HS-5 (cell line): ENCODE results near the gene UCKL1.
"Not testable (repeated sequence)": the region's sequence is repeated elsewhere in the genome, so short reads cannot be mapped to it uniquely, and the experiment has no call there.

Experiments used
- DNase-seq: peaks from one replicate; pipeline ENCODE4 v3.0.0-alpha.2; 2012; ENCODE audit warnings: low read depth

UCKL1 gene

DNA sequence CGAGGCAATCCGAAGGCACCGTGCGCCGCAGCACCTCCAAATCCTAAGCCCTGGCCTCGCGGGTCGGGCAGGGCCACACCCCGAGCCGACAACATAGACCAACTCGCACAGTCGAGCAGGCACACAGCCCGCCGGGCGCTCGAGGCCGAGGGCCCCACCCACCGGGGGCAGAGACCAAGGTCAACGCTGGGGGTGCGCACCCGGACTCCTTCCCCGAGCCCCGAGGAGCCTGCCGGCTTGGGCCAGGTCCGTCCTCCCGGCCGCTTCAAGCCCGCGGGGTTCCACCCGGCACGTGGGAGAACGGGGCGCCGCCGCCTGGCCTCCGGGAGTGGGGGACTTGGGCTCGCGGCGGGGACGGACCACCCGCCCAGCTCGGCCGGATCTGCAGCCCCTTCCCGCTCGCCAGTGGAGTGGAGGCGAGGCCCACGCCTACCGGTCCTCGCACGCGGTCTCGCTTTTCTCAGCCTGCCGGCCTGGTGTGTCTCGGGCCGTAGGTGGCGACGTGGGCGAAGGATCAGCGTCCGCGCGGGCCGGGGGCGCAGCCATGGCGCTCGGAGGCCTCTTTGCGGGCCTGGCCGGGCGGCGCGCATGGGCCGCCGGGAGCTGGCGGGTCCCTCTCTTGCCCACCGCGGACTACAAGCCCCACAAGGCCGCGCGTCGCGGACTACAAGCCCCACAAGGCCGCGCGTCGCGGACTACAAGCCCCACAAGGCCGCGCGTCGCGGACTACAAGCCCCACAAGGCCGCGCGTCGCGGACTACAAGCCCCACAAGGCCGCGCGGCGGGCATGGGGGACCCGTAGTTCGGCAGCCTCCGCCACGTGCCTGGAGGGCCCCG lies at the start of gene UCKL1:
UCKL1 (minus strand) TSS at position 590 of the 837 bp plus-strand sequence; CDS start at position 546, 44 bp downstream.
- DNase-seq = no peak

DNA sequence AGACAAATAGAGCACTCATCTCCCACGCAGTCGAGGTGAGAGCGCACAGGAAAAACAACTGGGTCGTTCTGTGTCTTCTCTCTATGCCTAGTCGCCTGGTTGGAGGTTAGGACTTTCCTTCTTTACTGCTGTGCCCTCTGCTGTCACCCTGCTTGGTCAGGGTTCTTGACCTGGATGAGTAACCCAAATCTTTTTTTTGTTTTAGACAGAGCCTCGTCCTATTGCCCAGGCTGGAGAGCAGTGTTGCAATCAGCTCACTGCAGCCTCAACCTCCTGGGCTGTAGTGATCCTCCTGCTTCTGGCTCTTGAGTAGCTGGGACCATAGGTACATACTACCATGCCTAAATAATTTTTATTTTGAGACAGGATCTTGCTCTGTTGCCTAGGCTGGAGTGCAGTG lies 49.2 kb upstream of the UCKL1 start:
- DNase-seq = no peak

DNA sequence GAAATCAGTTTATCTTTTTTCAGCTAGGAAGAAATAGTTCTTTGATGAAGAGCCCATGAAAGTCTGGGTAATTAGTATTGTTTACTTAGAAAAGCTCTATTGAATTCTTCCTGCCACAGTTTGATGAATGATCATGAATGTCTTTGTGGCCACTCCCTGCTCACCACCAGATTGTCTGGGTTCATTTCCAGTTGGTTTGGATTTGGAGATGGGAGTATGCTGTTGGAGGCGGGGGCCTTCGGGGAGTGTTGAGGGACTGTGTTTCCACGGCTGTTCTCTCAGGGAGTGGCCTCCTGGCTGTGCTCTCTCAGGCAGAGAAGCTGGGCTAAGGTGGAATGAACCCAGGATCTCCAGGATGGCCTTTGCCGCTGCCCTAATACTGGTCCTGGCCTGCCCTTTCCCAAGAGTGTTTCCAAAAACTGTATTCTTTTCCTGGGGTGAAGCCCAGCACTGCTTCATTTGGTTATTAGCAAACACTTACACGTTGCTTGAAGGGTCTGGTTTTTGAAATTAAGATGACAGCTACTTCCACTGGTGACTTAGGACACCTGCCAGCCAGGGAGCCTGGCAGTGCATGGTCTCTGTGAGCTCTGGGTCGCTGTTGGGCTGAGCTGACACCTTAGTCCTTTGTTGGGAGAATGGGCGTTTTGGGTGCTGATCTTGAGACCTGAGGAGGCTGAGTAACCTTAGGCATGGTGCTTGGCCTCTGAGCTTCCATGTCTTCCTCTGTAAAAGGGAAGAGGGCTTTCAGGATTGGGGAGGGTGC lies 47.9 kb upstream of the UCKL1 start:
- no peak for DNase-seq

DNA sequence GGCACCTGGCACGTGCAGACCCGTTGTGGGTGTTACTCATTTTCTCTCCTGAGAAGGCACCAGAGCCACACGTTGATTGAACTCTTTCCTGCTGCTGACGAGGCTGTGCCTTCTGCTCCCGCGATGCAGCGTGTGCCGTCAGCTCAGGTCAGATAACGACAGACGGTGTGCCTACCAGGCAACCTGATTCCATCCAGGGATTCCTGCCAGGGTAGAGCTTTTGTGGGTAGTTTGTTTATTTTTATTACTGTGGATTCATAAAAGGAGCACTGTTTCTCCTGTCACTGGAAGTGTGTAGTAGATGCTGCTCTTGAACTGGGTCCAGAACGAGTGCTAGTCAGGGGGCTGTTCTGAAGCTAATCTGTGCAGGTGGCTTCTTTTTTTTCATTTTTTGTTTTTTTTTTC lies 45.4 kb upstream of the UCKL1 start:
- DNase-seq = no peak

DNA sequence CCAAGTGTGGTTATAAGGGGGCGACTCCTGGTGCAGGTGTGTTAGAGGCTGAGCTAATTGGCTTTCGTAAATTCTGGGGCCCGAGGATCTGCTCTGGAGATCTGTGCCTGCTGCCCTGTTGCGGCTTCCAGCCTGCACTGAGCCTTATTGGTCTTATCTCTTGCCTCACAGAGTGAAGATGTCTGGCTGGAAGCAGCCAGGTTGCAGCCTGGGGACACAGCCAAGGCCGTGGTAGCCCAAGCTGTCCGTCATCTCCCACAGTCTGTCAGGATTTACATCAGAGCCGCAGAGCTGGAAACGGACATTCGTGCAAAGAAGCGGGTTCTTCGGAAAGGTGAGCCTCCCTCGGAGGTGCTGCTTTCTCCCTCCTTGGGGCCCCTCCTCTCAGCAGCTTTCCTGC lies 44.7 kb upstream of the UCKL1 start:
- DNase-seq = no peak

DNA sequence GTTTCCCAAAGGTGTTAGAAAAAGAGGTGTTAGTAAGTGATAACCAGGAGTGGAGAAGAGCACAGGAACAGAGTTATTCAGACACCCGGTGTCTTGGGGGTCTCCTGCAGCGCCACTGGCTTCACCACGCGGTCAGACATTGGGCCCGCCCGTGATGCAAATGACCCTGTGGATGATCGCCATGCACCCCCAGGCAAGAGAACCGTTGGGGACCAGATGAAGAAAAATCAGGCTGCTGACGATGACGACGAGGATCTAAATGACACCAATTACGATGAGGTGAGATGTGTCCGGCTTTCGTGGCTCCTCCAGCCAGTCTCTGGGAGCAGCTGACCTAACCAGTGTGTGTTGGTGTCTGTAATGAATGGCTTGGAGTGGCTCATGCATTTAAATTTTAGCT lies 26.7 kb upstream of the UCKL1 start:
- DNase-seq = no peak

DNA sequence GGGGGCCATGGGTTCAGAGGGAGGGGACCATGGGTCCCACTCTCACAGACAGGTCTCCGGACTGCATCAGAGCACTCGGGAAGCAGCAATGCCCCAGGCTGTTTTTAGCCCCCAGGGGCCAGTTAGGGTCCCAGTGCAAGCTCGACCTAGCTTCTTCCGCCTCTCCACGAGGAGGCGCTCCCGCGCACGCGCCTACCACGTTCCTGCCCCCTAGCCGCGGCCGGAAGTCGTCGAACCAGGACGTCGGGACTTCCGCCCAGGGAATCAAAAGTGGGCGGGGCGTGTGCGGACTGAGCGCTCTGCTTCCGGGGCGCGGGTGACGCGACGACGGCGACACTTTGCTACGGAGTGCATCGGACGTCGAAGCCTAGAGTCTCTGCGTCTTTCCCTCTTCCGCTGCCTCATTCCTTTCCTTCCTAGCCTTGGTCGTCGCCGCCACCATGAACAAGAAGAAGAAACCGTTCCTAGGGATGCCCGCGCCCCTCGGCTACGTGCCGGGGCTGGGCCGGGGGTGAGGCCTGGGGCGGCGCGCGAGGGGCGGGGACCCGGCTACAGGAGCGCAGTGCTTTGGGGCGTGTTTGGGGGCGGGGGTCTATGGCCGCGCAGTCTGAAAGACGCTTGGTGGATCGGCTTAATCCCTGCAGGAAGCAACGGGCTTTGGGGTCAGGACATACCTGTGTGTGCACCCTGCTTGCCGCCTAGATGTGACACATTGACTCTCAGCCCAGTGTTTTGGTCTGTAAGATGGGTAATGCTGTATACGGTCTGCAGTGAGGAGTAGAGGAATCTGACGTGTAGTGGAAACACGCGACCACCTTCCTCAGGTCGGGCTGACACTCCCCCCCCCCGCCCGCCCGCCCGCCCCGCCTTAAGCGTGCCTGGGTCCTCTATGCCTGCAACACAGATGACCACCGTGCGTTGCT lies 24.9 kb upstream of the UCKL1 start, which contains the start of gene PRPF6:
PRPF6 (plus strand) TSS at position 327 of the 923 bp plus-strand sequence; CDS start at position 441, 114 bp downstream.
- DNase-seq = peak; percentile 66

DNA sequence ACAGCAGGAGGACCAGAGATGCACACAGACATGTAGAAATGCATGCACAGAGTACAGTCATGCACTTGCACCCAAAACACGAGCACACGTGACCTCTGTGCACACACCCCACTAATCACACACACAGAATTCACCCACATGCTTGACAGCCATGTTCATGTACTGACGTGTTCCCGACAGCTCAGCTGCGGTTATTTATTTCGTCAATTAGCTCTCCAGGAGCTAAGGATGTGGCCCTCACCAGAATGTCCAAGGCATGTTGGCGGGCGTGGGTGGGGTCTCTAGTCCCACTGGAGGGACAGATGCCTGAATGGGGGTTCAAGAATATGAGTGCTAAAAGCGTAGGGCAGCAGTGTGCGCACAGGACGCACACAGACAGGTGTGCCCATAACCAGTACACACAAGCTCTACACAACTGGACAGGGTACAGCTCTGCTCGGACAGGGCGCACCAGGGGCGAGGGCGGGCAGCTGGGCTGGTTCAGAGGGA lies 24.1 kb upstream of the UCKL1 start:
- DNase-seq = no peak

DNA sequence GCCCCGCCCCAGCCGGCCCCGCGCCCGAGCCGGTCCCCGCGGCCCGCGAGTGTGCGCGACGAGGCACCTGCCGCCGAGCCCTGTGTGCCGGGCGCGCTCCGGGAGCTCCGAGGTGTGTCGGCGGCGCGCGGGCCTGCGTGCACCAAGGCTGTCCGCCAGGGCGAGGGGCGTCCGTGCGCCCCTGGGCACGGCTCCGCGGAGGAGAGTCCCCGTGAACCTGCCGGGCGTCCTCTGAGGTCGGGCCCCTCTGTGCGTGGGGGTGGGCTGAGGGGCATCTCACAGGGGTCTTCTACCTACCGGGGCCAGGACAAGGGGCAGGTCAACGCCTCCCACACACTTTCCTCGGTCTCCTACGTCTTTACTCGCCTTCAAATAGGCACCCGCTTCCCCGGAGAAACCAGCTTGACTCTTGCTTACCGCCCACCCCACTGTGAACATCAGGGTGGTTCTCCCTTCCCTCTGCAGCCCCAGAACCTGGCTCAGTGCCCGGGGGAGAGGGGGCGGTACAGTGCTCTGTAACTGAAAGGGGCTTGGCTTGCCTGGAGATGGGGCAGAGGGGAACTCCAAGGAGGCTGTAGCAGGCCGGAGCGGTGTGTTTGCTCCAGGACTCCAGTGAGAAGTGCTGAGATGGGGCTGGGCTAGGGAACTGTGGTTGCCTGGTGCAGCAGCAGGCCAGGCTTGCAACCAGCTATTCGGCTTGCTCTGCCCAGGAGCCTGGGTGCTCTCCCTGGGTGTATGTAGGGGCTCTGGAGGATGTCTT lies 23.5 kb upstream of the UCKL1 start, which contains the start of gene SAMD10:
SAMD10 (minus strand) TSS at position 86 of the 760 bp plus-strand sequence. CDS start 175 bp downstream, outside the sequence.
- DNase-seq = no peak

DNA sequence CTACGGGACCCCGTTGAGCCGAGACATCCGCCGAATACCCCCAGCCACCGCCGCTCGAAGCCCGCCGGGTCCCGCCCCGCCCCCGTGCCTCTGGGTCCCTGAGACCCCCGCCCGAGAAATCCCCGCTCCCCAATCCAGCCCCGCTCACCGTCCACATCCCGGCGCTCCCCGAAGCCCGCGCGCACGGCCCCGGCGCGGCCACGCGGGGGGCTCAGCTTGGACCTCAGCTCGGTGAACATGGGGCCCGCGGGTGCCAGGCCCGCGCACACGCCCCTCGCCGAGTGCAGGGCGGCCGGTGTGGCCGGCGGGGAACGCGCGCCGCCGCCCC lies 23.0 kb upstream of the UCKL1 start:
- no peak for DNase-seq

DNA sequence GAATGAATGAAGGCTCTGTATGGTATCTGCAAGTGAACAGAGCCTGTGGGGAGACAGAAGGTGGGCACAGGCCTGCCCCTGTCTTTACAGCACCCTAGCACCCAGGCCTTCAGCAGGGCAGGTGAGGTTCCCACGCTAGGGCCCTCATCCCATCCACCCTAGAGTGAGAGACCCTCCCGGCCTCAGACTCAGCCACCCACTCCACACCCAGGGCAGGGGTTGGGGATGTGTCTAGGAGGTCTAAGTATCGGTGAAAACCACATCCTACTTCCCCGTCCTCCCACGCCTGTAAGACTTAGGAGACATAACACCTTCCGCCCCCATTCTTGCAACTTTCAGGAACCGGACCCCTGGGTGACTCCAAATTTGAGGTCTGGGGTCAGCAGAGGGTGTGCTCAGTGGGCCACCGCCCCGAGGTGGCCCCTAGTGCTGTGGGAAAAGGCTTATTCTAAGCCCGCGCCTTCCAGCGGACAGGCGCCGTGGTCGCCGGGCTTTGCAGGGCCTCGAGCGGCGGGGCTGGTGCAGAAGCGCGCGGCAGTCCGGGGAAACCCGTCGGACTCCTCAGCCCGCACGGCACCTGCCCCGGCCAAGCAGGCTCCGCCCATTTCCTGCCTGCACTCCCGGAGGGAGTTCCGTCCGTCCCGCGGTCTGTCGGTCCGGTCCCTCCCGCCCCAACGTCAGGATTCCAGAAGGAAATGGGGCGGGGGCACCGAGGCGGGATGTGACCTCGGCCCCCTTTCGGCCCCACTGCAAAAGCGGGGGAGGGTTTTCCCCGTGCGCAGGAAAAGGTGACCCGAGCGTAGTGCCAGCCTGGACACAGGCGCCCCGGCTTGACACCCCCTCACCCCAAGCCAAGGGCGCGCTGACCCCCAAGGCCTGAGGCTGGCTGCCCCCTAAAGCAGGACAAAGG lies 22.4 kb upstream of the UCKL1 start:
- DNase-seq = no peak

DNA sequence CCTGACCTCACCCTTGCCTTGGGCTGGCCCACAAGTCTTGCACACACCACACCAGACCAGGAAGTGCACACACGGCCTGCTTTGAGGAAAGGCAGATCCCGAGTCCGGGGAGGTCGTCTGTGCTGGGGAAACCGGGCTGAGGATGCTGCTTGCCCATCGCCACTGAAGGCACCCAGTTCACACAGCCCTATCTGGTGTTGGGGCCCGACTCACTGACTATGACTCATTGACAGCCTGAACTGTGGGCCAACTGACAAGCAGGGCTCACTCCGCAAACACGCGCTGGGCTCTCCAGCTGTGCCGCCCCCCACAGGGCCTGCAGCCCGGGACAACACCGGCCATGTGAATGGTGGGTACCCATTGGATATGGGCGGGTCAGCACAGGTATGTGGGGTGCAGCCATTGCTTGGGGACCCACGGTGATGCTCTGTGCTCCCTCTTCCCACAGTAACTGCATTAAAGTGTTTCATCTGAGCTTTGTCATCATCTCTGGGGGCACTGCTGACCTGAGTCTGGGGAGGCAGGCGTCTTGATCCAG lies 21.6 kb upstream of the UCKL1 start:
- DNase-seq = no peak

DNA sequence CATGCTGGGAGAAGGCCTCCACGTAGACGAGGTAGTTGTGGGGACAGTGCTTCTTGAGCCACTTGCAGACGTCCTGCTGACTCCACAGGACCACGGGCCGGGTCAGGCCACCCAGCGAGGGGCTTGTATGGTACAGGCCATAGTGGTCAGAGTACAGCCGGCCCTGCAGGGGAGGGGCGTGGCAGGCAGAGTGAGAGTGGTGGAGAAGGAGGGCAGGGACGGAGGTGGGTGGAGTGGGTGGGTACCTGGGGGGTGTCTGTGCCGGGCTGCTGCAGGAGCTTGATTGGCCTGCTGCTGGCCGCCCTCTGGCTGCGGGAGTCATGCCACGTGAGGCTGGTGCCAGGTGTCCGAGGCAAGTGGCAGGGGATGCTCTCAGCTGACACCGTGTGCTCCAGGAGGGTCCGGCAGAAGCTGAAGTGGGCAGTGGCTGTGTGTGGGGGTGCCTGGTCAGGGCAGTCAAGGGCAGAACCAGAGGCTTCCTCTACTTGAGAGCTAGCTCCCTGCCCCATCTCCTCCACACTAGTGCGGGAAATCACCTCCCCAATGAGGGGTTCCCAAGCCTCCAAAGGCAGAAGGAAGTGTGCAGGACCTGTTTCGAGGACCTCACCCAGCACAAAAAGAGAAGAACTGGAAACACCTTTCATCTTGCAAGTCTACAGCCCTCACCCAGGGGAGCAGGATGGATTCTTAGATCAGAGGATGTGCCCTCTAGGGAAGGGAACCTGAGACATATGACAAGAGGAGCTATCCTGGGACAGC lies 20.9 kb upstream of the UCKL1 start:
- DNase-seq = no peak

DNA sequence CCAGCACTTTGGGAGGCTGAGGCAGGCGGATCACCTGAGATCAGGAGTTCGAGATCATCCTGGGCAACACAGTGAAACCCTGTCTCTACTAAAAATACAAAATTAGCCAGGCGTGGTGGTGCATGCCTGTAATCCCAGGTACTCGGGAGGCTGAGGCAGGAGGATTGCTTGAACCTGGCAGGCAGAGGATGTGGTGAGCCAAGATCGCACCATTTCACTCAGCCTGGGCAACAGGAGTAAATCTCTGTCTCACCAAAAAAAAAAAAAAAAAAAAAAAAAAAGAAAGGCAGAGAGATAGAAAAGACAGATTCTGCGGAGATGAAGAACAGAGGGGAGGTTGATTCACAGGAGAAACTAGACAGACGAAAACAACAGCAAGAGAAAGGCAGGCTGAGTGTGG lies 20.3 kb upstream of the UCKL1 start:
- DNase-seq = not testable (repeated sequence)

DNA sequence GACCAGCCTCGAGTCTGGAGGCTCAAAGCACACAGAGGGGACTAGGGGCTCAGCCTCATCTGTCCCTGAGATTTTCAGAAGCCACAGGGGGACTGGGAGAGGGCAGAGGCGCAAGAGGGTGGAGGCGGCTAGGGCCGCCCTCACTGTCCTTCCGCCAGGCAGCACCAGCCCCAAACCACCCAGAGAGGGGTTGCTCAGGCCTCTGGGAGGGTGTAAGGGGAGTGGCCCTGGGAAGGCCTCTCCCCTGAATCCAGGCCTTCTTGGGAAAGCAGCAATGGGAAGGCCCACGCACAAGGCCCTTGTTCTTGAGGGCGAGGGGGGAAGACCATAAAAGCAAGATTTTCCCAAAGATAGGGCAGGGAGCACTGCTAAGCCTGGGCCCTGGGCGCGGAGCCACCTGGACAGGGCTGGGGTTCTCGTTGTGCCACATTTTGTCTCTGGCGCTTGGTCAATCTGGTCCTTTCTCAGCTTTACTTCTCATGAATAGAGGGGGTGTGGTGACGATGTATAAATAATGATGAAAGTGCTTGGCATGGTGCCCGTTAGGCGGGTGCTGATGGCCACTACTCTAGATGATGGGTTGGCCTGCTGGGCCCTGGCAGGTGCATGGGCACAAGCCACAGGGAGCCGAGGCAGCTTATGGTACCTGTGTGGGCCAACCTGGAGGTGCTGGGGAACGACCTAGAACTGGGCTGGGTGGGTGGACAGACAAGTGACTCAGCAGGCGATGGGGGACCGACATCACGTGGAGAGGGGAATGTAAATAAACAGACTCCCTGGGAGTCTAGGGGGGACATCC lies 18.4 kb upstream of the UCKL1 start:
- no peak for DNase-seq

DNA sequence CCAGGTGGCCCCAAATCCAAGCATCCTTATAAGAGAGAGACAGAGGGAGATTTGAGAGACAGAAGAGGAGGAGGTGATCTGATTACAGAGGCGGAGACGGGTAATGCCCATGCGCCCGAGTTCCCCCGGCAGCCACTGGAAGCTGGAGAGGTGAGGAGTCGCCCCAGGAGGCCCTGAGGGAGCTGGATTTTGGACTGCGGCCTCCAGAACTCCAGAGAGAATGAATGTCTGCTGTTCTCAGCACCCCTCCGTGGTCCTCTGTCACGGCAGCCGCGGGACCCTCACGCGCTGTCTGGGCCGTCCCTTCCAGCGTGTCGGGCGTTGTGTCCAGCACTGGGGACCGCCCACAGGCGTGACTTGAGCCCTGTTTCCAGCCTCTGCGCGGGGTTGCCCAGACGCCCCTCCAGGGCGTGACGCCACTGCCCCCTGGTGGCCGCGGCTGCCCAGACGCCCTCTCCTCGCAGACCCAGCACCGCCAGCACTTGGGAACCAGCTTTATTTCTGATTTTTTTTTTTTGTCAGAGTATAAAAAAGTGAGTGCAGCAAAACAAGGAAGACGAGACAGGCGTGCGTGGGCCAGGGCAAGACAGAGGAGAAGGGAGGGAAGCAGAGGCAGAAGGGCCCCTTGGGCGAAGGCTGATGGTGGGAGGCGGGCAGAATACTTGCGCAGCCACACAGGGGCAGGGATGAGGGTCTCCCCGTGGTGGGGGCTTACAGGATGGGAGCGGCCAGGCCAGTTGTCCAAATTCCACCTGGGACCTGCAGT lies 17.6 kb upstream of the UCKL1 start:
- DNase-seq = no peak

DNA sequence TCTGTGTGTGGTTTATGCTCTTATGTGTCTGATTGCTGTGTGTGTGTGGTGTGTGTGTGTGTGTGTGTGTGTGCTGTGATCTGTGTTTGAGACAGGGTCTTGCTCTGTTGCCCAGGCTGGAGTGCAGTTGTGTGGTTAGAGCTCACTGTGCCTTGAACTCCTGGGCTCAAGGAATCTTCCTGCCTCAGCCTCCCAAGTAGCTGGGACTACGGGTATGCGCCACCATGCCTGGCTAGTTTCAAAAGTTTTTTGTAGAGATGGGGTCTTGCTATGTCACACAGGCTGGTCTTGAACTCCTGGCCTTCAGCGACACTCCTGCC lies 16.9 kb upstream of the UCKL1 start:
- DNase-seq = no peak
